ENCODE results near the gene CAMTA2.
"Not testable (repeated sequence)": the region's sequence is repeated elsewhere in the genome, so short reads cannot be mapped to it uniquely, and the experiment has no call there.

The CAMTA2 gene

DNA sequence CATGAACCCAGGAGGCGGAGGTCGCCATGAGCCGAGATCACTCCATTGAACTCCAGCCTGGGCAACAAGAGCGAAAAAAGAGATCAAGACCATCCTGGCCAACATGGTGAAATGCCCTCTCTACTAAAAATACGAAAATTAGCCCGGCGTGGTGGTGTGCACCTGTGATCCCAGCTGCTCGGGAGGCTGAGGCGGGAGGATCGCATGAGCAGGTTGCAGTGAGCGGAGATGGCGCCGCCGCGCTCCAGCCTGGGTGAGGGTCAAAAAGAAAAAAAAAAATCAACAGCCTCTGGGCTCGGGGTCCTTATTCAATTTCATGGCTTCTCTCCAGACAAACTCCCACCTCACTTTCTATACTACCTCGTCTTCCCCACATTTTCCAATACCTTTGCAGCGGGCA is 58.6 kb downstream of the CAMTA2 start:
- DNase-seq (ENCODE audit: low spot score), result no peak

DNA sequence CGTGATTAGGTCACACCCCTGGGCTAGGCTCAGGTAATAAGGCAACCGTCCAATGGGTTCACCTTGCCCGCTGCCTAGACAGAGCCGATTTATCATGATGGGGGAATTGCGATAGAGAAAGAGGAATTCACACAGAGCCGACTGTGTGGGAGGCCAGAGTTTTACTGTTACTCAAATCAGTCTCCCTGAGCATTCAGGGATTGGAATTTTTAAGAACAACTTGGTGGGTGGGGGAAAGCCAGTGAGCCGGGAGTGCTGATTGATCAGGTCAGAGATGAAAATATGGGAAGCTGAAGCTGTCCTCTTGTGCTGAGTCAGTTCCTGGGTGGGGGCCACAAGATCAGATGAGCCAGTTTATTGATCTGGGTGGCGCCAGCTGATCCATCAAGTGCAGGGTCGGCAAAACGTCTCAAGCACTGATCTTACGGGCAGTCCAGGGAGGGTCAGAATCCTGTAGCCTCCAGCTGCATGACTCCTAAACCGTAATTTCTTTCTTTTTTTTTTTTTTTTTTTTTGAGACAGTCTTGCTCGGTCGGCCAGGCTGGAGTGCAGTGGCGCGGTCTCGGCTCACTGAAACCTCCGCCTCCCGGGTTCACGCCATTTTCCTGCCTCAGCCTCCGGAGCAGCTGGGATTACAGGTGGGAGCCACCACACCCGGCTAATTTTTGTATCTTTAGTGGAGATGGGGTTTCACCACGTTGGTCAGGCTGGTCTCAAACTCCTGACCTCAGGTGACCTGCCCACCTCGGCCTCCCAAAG is 60.7 kb downstream of the CAMTA2 start:
- not testable (repeated sequence) for DNase-seq (ENCODE audit: low spot score)

GRCh38 chr17:4921320-4921719 is 66.2 kb downstream of the CAMTA2 start:
- DNase-seq (ENCODE audit: low spot score), result no peak

DNA sequence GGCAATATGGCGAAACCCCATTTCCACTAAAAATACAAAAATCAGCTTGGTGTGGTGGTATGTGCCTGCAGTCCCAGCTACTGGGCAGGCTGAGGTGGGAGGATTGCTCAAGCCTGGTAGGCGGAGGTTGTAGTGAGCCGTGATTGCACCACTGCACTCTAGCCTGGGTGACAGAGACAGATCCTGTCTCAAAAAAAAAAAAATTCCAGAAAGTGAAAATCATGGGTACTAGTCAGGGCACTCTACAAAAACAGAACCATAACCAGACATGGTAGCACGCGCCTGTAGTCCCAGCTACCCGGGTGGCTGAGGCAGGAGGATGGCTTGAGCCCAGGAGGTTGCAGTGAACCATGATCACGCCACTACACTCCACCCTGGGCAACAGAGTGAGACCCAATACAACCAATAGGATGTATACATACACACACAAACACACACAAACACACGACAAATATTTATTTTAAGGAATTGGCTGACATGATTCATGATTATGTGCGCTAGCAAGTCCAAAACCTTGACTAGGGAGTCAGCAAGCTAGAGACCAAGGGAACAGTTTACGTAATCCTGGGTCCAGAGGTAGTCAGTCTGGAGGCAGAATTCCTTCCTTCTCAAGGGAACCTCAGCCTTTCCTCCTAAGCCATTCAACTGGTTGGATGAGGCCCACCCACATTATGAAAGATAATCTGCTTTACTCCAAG is 67.0 kb downstream of the CAMTA2 start:
- no peak for DNase-seq (ENCODE audit: low spot score)

DNA sequence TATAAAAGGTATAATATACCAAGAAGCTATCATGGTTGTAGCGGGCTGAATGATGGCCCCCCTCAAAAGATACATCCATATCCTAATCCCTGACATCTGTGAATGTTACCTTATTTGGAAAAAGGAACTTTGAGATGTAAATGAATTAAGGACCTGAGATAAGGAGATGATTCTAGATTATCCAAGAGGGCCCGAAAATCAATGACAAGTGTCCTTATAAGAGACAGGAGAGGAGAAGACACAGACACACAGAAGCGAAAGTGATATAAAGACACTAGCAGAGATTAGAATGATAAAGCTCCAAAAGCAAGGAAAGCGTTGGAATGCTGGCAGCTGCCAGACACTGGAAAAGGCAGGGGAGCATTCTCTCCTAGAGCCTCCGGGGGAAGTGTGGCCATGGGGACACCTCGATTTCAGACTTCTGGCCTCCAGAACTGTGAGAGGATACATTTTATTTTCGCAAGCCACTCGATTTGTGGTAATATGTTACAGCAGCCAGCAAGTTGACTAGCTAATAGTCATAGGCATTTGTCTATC is 67.9 kb downstream of the CAMTA2 start:
- no peak for DNase-seq (ENCODE audit: low spot score)

Measured in pons (tissue), 1 donor.